K562 (cell line): ENCODE results near the gene TMEM72. TPM values are rescaled to one million over a fixed set of nuclear protein-coding genes. Genes with fewer than 3 reads are reported as not detected.
A peak's percentile ranks its signal among the peaks of the same experiment; 100 is the strongest.

Source experiments
- ATF7 ChIP-seq: fragments of 450-650 bp; IDR thresholded peaks from 2 replicates; pipeline ENCODE4 v1.7.1; 2014; ENCODE audit warnings: mild to moderate bottlenecking, moderate library complexity
- KDM4B ChIP-seq, 2 experiments: fragments of 450-650 bp in 1 of 2; sonication (generic) in 1 of 2; IDR thresholded peaks; 2 replicates each; pipeline ENCODE4 v1.6.1; 2016 to 2017; ENCODE audit warnings: borderline replicate concordance in 2 of 2, antibody characterized with exemption in 1 of 2, low read depth in 1 of 2, mild to moderate bottlenecking in 1 of 2
- RCOR1 ChIP-seq, 2 experiments: IDR thresholded peaks; 2 replicates each; pipeline ENCODE4 v1.6.1; 2012; ENCODE audit warnings: low read depth in 2 of 2, low read length in 2 of 2, borderline replicate concordance in 1 of 2, improper control_type of control experiment in 1 of 2
- TRIM24 ChIP-seq, 2 experiments: fragments of 450-650 bp; IDR thresholded peaks; 2 replicates each; pipeline ENCODE4 v1.6.1; 2016
- TSHZ1 ChIP-seq: fragments of 250-450 bp; sonication (Bioruptor Pico); IDR thresholded peaks from 2 replicates; pipeline ENCODE4 v1.4.0; 2020; ENCODE audit warnings: mild to moderate bottlenecking, moderate library complexity
- ZC3H11A ChIP-seq: IDR thresholded peaks from 2 replicates; pipeline ENCODE4 v1.6.1; 2012; ENCODE audit warnings: low read depth, low read length, improper control_type of control experiment
- ZFP36 ChIP-seq: fragments of 150-350 bp; IDR thresholded peaks from 2 replicates; pipeline ENCODE4 v1.6.1; 2018; ENCODE audit warnings: low read length, low read depth; ENCODE audit not compliant: partially characterized antibody
- ZKSCAN1 ChIP-seq: fragments of 150-350 bp; IDR thresholded peaks from 2 replicates; pipeline ENCODE4 v1.6.1; 2016; ENCODE audit warnings: low read depth, low read length
- ZNF318 ChIP-seq, 2 experiments: fragments of 450-650 bp; IDR thresholded peaks; 2 replicates each; pipeline ENCODE4 v1.6.1; 2016; ENCODE audit warnings: mild to moderate bottlenecking in 2 of 2, borderline replicate concordance in 1 of 2, low read depth in 1 of 2, moderate library complexity in 1 of 2
- ZNF408 ChIP-seq: fragments of 250-450 bp; sonication (Bioruptor Pico); IDR thresholded peaks from 2 replicates; pipeline ENCODE4 v1.4.0; 2020; ENCODE audit warnings: low read depth, mild to moderate bottlenecking, moderate library complexity
- ZNF445 ChIP-seq: fragments of 250-450 bp; sonication (Bioruptor Pico); IDR thresholded peaks from 2 replicates; pipeline ENCODE4 v1.4.0; 2020; ENCODE audit warnings: low read depth, mild to moderate bottlenecking, moderate library complexity
- polyA plus RNA-seq, 8 experiments: library from polyadenylated mRNA; depleted of rRNA in 4 of 8; stranded (reverse) in 5 of 8; unstranded in 3 of 8; fragments of >200 nt; fragmentation: Nextera tagmentation in 2 of 8; fragmentation: Illumina TruSeq in 1 of 8; extraction: Ambion mirVana in 2 of 8; extraction: Trizol in 1 of 8; gene quantifications; 2 replicates each; pipeline versions ENCODE4 v1.2.1 to v1.2.3, GENCODE V29; 2011 to 2014; ENCODE audit warnings: inconsistent platforms in 1 of 8, missing spikeins in 1 of 8
- total RNA-seq, 7 experiments: library from RNA; depleted of rRNA in 6 of 7; stranded (reverse); fragments of >200 nt in 6 of 7; fragmentation: Illumina TruSeq in 2 of 7; extraction: Trizol in 2 of 7; gene quantifications; 2 replicates each; pipeline versions ENCODE4 v1.2.1 to v1.2.3, GENCODE V29; 2011 to 2021; ENCODE audit warnings: low replicate concordance in 1 of 7
- TF ChIP-seq, protein P1 (sequence below): fragments of 250-450 bp; sonication (Bioruptor Pico); IDR thresholded peaks from 2 replicates; pipeline ENCODE4 v1.8.0; 2022; ENCODE audit warnings: inconsistent platforms

The TMEM72 gene
- total and polyA plus RNA-seq, 9 of the 15 experiments (the other 6 are each of a cell fraction or from before 2014, with no cell fraction given), result not detected

GRCh38 chr10:44978570-44979280 is 67.6 kb downstream of the TMEM72 start, which contains the start of gene DEPP1 (continued):
- TF ChIP-seq ZFP36 (peak; percentile 43), TSHZ1 (CRISPR knock-in tag) (no peak), KDM4B (IDR thresholded peaks at IDR 0.05; ENCODE audit: borderline replicate concordance in 2 of 2, low read depth in 1 of 2) (0 out of 4 replicates have a peak, but pooled peaks of 1 of the 2 experiments have one; percentile 22), RCOR1 (IDR thresholded peaks at IDR 0.05; ENCODE audit: borderline replicate concordance in 1 of 2, low read depth in 2 of 2, low read length in 2 of 2) (peak in 1 of 2 experiments; percentile 63; a peak in 1 of 4 replicates), ZKSCAN1 (0 out of 2 replicates have a peak, but pooled peaks have one; percentile 12), ATF7 (0 out of 2 replicates have a peak, but pooled peaks have one; percentile 32), ZNF318 (IDR thresholded peaks at IDR 0.05; ENCODE audit: borderline replicate concordance in 1 of 2, low read depth in 1 of 2) (0 out of 4 replicates have a peak, but pooled peaks of 1 of the 2 experiments have one; percentile 14), ZC3H11A (0 out of 2 replicates have a peak, but pooled peaks have one; percentile 22), TRIM24 (IDR thresholded peaks at IDR 0.05) (no peak), ZNF445 (CRISPR knock-in tag) (no peak), ZNF408 (no peak)
- TF ChIP-seq, protein P1, sequence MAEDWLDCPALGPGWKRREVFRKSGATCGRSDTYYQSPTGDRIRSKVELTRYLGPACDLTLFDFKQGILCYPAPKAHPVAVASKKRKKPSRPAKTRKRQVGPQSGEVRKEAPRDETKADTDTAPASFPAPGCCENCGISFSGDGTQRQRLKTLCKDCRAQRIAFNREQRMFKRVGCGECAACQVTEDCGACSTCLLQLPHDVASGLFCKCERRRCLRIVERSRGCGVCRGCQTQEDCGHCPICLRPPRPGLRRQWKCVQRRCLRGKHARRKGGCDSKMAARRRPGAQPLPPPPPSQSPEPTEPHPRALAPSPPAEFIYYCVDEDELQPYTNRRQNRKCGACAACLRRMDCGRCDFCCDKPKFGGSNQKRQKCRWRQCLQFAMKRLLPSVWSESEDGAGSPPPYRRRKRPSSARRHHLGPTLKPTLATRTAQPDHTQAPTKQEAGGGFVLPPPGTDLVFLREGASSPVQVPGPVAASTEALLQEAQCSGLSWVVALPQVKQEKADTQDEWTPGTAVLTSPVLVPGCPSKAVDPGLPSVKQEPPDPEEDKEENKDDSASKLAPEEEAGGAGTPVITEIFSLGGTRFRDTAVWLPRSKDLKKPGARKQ (CRISPR knock-in tag), result no peak
